Measurements from ENCODE around the gene LRP1B.

The LRP1B gene

GRCh38 chr2:141517180-141517851 lies 613.5 kb downstream of the LRP1B start:
- Histone ChIP-seq H3K79me2 (ENCODE audit: control insufficient read depth, low read length) (no peaks in the 10 kb centered on the region), H3F3A (ENCODE audit: control insufficient read depth, insufficient read depth) (no peaks in the 10 kb centered on the region), H3K4me2 (ENCODE audit: low read length) (no peak overlapping the region), H3K4me3 (ENCODE audit: low read length) (no peak overlapping the region), H3K9me2 (replicated peaks; ENCODE audit: control insufficient read depth, low read length) (no peaks in the 10 kb centered on the region), H3K27me3 (ENCODE audit: control insufficient read depth, low read length) (no peaks in the 10 kb centered on the region), H3K4me1 (ENCODE audit: control insufficient read depth, low read length) (no peaks in the 10 kb centered on the region), H3K27ac (ENCODE audit: low read depth, low read length) (no peak overlapping the region), H3K9me3 (ENCODE audit: control insufficient read depth, insufficient read depth, low read length) (peaks cover 2% of the 10 kb centered on the region; the same call in 1 of the 2 replicates), H3K36me3 (ENCODE audit: control insufficient read depth, low read length) (no peaks in the 10 kb centered on the region), H4K20me1 (ENCODE audit: control insufficient read depth, insufficient read depth, low read depth, low read length) (no peaks in the 10 kb centered on the region)
- no peak for TF ChIP-seq CTCF (IDR thresholded peaks at IDR 0.05; ENCODE audit: low read depth, low read length, poor library complexity, severe bottlenecking)
- TF ChIP-seq EZH2phosphoT487 (IDR thresholded peaks at IDR 0.05; ENCODE audit: borderline replicate concordance, low read length): no peak

GRCh38 chr2:141515931-141516330 lies 614.9 kb downstream of the LRP1B start:
- Histone ChIP-seq H3K4me3 (ENCODE audit: low read length) (no peak overlapping the region), H4K20me1 (ENCODE audit: control insufficient read depth, insufficient read depth, low read depth, low read length) (no peaks in the 10 kb centered on the region), H3K27me3 (ENCODE audit: control insufficient read depth, low read length) (no peaks in the 10 kb centered on the region), H3K4me2 (ENCODE audit: low read length) (no peak overlapping the region), H3K9me3 (ENCODE audit: control insufficient read depth, insufficient read depth, low read length) (peaks cover 2% of the 10 kb centered on the region; the same call in 1 of the 2 replicates), H3K79me2 (ENCODE audit: control insufficient read depth, low read length) (no peaks in the 10 kb centered on the region), H3K4me1 (ENCODE audit: control insufficient read depth, low read length) (no peaks in the 10 kb centered on the region), H3K36me3 (ENCODE audit: control insufficient read depth, low read length) (no peaks in the 10 kb centered on the region), H3K9me2 (replicated peaks; ENCODE audit: control insufficient read depth, low read length) (no peaks in the 10 kb centered on the region), H3F3A (ENCODE audit: control insufficient read depth, insufficient read depth) (no peaks in the 10 kb centered on the region), H3K27ac (ENCODE audit: low read depth, low read length) (no peak overlapping the region)
- TF ChIP-seq EZH2phosphoT487 (IDR thresholded peaks at IDR 0.05; ENCODE audit: borderline replicate concordance, low read length): no peak
- TF ChIP-seq CTCF (IDR thresholded peaks at IDR 0.05; ENCODE audit: low read depth, low read length, poor library complexity, severe bottlenecking): no peak

- H3K4me2 ChIP-seq (ENCODE audit: low read length): no peak overlapping the region
- no peaks in the 10 kb centered on the region for H3K79me2 ChIP-seq (ENCODE audit: control insufficient read depth, low read length)
Measured at GRCh38 chr2:141513853-141514252, 617.0 kb downstream of the LRP1B start.

More at GRCh38 chr2:141513853-141514252, 617.0 kb downstream of the LRP1B start:
- Histone ChIP-seq H3K27ac (ENCODE audit: low read depth, low read length) (no peak overlapping the region), H3K9me2 (replicated peaks; ENCODE audit: control insufficient read depth, low read length) (no peaks in the 10 kb centered on the region), H3K9me3 (ENCODE audit: control insufficient read depth, insufficient read depth, low read length) (peaks cover 2% of the 10 kb centered on the region; the same call in 1 of the 2 replicates), H3K27me3 (ENCODE audit: control insufficient read depth, low read length) (no peaks in the 10 kb centered on the region), H3K4me1 (ENCODE audit: control insufficient read depth, low read length) (no peaks in the 10 kb centered on the region), H3K4me3 (ENCODE audit: low read length) (no peak overlapping the region), H4K20me1 (ENCODE audit: control insufficient read depth, insufficient read depth, low read depth, low read length) (no peaks in the 10 kb centered on the region), H3F3A (ENCODE audit: control insufficient read depth, insufficient read depth) (no peaks in the 10 kb centered on the region), H3K36me3 (ENCODE audit: control insufficient read depth, low read length) (no peaks in the 10 kb centered on the region)
- TF ChIP-seq CTCF (IDR thresholded peaks at IDR 0.05; ENCODE audit: low read depth, low read length, poor library complexity, severe bottlenecking) (no peak), EZH2phosphoT487 (IDR thresholded peaks at IDR 0.05; ENCODE audit: borderline replicate concordance, low read length) (no peak)
